PC-3 (cell line): ENCODE measurements around the gene TSHZ2. TPM values are rescaled to one million over a fixed set of nuclear protein-coding genes. Genes with fewer than 3 reads are reported as not detected.

Experiments used
- ATAC-seq: fragments of 200-7000 bp; cut with Tn5 transposase; 2 replicates; pipeline ENCODE4 v1.9.1; 2020; ENCODE audit warnings: mild to moderate bottlenecking, moderate library complexity
- BruUV-seq: library from RNA; stranded (reverse); fragments of 400-500 nt; replicated peaks from 2 replicates; lab custom pipeline; 2021; lab: Mats Ljungman, UMichigan
- CTCF ChIA-PET: fragments of 300-600 bp; sonication (Branson Sonifier 250); formaldehyde crosslinking; loops from one replicate; lab custom pipeline; 2022; ENCODE audit warnings: antibody characterized with exemption; lab: Charles Lee
- POLR2A ChIA-PET: fragments of 300-600 bp; sonication (Branson Sonifier 250); formaldehyde crosslinking; loops from one replicate; lab custom pipeline; 2022; ENCODE audit warnings: antibody characterized with exemption; ENCODE audit not compliant: unreplicated experiment; lab: Charles Lee
- DNase-seq: peaks from one replicate; pipeline ENCODE4 v3.0.0-alpha.2; 2015
- H2AFZ ChIP-seq: fragments of 300-600 bp; sonication (generic); 2 replicates; pipeline ENCODE4 v1.6.0; 2016; ENCODE audit warnings: antibody characterized with exemption, low read length
- H3F3A ChIP-seq: fragments of 300-600 bp; sonication (generic); one replicate; pipeline ENCODE4 v1.6.0; 2017; ENCODE audit warnings: antibody characterized with exemption, low read length, control low read depth, mild to moderate bottlenecking; ENCODE audit not compliant: unreplicated experiment
- H3K27ac ChIP-seq: fragments of 300-600 bp; sonication (generic); 2 replicates; pipeline ENCODE4 v1.5.1; 2016; ENCODE audit warnings: mild to moderate bottlenecking, low read length
- H3K27me3 ChIP-seq: fragments of 300-600 bp; sonication (generic); 2 replicates; pipeline ENCODE4 v1.6.1; 2016; ENCODE audit warnings: low read length, mixed read lengths
- H3K36me3 ChIP-seq: fragments of 300-600 bp; sonication (generic); 2 replicates; pipeline ENCODE4 v1.6.1; 2016; ENCODE audit warnings: low read depth, mixed run types, low read length, mixed read lengths
- H3K4me1 ChIP-seq: fragments of 300-600 bp; sonication (generic); 2 replicates; pipeline ENCODE4 v1.5.1; 2016; ENCODE audit warnings: low read length; ENCODE audit not compliant: insufficient read depth
- H3K4me2 ChIP-seq: fragments of 300-600 bp; sonication (generic); 2 replicates; pipeline ENCODE4 v1.6.0; 2016; ENCODE audit warnings: low read length
- H3K4me3 ChIP-seq: fragments of 300-600 bp; sonication (generic); 2 replicates; pipeline ENCODE4 v1.5.1; 2016; ENCODE audit warnings: mild to moderate bottlenecking, low read length, mixed read lengths
- H3K79me2 ChIP-seq: fragments of 300-600 bp; sonication (generic); 2 replicates; pipeline ENCODE4 v1.6.1; 2017; ENCODE audit warnings: low read length, mixed read lengths
- H3K9ac ChIP-seq: fragments of 300-600 bp; sonication (generic); 2 replicates; pipeline ENCODE4 v1.6.0; 2016; ENCODE audit warnings: mild to moderate bottlenecking, low read length
- H3K9me2 ChIP-seq: fragments of 300-600 bp; sonication (generic); replicated peaks from 2 replicates; pipeline ENCODE4 v1.6.1; 2016; ENCODE audit warnings: mixed run types, low read length, mixed read lengths
- H3K9me3 ChIP-seq: fragments of 300-600 bp; sonication (generic); 2 replicates; pipeline ENCODE4 v1.6.1; 2016; ENCODE audit warnings: low read length, mixed read lengths
- H4K20me1 ChIP-seq: fragments of 300-600 bp; sonication (generic); 2 replicates; pipeline ENCODE4 v1.6.1; 2016; ENCODE audit warnings: low read length, mixed read lengths
- CTCF ChIP-seq: fragments of 300-600 bp; sonication (generic); conservative IDR thresholded peaks from 2 replicates; pipeline ENCODE4 v1.5.1; 2017; ENCODE audit warnings: antibody characterized with exemption, low read depth, mild to moderate bottlenecking, low read length
- EZH2 ChIP-seq: fragments of 300-600 bp; sonication (generic); IDR thresholded peaks from one replicate; pipeline ENCODE4 v1.6.1; 2017; ENCODE audit warnings: antibody characterized with exemption, mild to moderate bottlenecking, low read length; ENCODE audit not compliant: unreplicated experiment
- EZH2phosphoT487 ChIP-seq: fragments of 300-600 bp; sonication (generic); IDR thresholded peaks from 2 replicates; pipeline ENCODE4 v1.6.1; 2018; ENCODE audit warnings: mild to moderate bottlenecking, antibody characterized with exemption, low read length, borderline replicate concordance
- intact Hi-C: fragments of 100-400 bp; cut with micrococcal nuclease; formaldehyde crosslinking; loops from 2 replicates; pipeline ENCODE4 v1.9.0; 2023
- total RNA-seq: library from RNA; depleted of rRNA; stranded (reverse); fragments of >200 nt; gene quantifications from 2 replicates; pipeline ENCODE4 v1.2.3, GENCODE V29; 2014

Gene TSHZ2
- total RNA-seq, 1 experiment from 2014 or later = not detected

- DNase-seq (no peak), ATAC-seq (no peak)
- Histone ChIP-seq H3K9ac (no peak overlapping the region), H3K79me2 (no peaks in the 10 kb centered on the region), H3K27me3 (peaks cover 41% of the 10 kb centered on the region), H3F3A (no peaks in the 10 kb centered on the region), H3K9me2 (no peaks in the 10 kb centered on the region), H3K4me3 (no peak overlapping the region), H3K36me3 (no peaks in the 10 kb centered on the region), H4K20me1 (no peaks in the 10 kb centered on the region), H3K4me2 (no peak overlapping the region), H3K27ac (no peak overlapping the region), H3K9me3 (0 out of 2 replicates have a peak, but pooled peaks cover 3% of the 10 kb centered on the region), H3K4me1 (no peaks in the 10 kb centered on the region), H2AFZ (no peak overlapping the region)
- TF ChIP-seq EZH2phosphoT487 = no peak
- TF ChIP-seq CTCF = no peak
- no peak for TF ChIP-seq EZH2
- BruUV-seq = no TSS peak
- intact Hi-C loops = no loop called here
- ChIA-PET POLR2A (no interaction called here), CTCF (no interaction called here)
These were observed 119.6 kb downstream of the TSHZ2 start for GRCh38 chr20:53091789-53092188.

GRCh38 chr20:53092772-53093300, 120.7 kb downstream of the TSHZ2 start:
- H2AFZ ChIP-seq = no peak overlapping the region
- H3K4me1 ChIP-seq = no peaks in the 10 kb centered on the region
- H3K9me2 ChIP-seq = no peaks in the 10 kb centered on the region
- no peak for ATAC-seq
- no peaks in the 10 kb centered on the region for H3K36me3 ChIP-seq
- TF ChIP-seq CTCF (no peak), EZH2phosphoT487 (no peak), EZH2 (no peak)
- H3K27me3 ChIP-seq = peaks cover 36% of the 10 kb centered on the region
- H3K27ac ChIP-seq = no peak overlapping the region
- no peak overlapping the region for H3K4me2 ChIP-seq
- BruUV-seq = no TSS peak
- no peaks in the 10 kb centered on the region for H4K20me1 ChIP-seq
- H3F3A ChIP-seq = no peaks in the 10 kb centered on the region
- intact Hi-C loops = no loop called here
- H3K9ac ChIP-seq = no peak overlapping the region
- no peaks in the 10 kb centered on the region for H3K79me2 ChIP-seq
- no peak overlapping the region for H3K4me3 ChIP-seq
- 0 out of 2 replicates have a peak, but pooled peaks cover 3% of the 10 kb centered on the region for H3K9me3 ChIP-seq
- no peak for DNase-seq
- CTCF ChIA-PET = no interaction called here
- POLR2A ChIA-PET = no interaction called here

GRCh38 chr20:53097371-53097770, 125.2 kb downstream of the TSHZ2 start:
- no peak for TF ChIP-seq EZH2
- no peak for TF ChIP-seq CTCF
- no peak for TF ChIP-seq EZH2phosphoT487
- Histone ChIP-seq H3K4me3 (no peak overlapping the region), H3K36me3 (no peaks in the 10 kb centered on the region), H3K27ac (no peak overlapping the region), H3K9me3 (0 out of 2 replicates have a peak, but pooled peaks cover 3% of the 10 kb centered on the region), H2AFZ (no peak overlapping the region), H3K4me1 (no peaks in the 10 kb centered on the region), H4K20me1 (no peaks in the 10 kb centered on the region), H3K9ac (no peak overlapping the region), H3K79me2 (no peaks in the 10 kb centered on the region), H3F3A (no peaks in the 10 kb centered on the region), H3K9me2 (no peaks in the 10 kb centered on the region), H3K27me3 (0 out of 2 replicates have a peak, but pooled peaks cover 10% of the 10 kb centered on the region), H3K4me2 (no peak overlapping the region)
- ChIA-PET POLR2A (no interaction called here), CTCF (no interaction called here)
- ATAC-seq (no peak), DNase-seq (no peak)
- no TSS peak for BruUV-seq
- intact Hi-C loops = no loop called here
